Smooth muscle cell (in vitro differentiated cells): ENCODE results near the gene SLIT3. TPM values are rescaled to one million over a fixed set of nuclear protein-coding genes. Genes with fewer than 3 reads are reported as not detected.

Experiments
- DNase-seq: peaks from one replicate; lab custom pipeline; 2025; ENCODE audit not compliant: unreplicated experiment; lab: John Stamatoyannopoulos, UW
- H2AFZ ChIP-seq: fragments of 200-600 bp; sonication (generic); 2 replicates; pipeline ENCODE4 v1.6.0; 2016; ENCODE audit warnings: antibody characterized with exemption, low read depth, mild to moderate bottlenecking
- H3F3A ChIP-seq: fragments of 200-600 bp; sonication (generic); 2 replicates; pipeline ENCODE4 v1.6.0; 2017; ENCODE audit warnings: antibody characterized with exemption, low read depth
- H3K27ac ChIP-seq: fragments of 200-600 bp; sonication (generic); 2 replicates; pipeline ENCODE4 v1.5.1; 2016; ENCODE audit warnings: low read depth, mild to moderate bottlenecking
- H3K27me3 ChIP-seq: fragments of 200-600 bp; sonication (generic); 2 replicates; pipeline ENCODE4 v1.6.1; 2016; ENCODE audit warnings: low read depth, mild to moderate bottlenecking
- H3K36me3 ChIP-seq: fragments of 200-600 bp; sonication (generic); 2 replicates; pipeline ENCODE4 v1.5.1; 2016; ENCODE audit warnings: low read depth
- H3K4me1 ChIP-seq: fragments of 200-600 bp; sonication (generic); 2 replicates; pipeline ENCODE4 v1.5.1; 2016; ENCODE audit warnings: low read depth
- H3K4me2 ChIP-seq: fragments of 200-600 bp; sonication (generic); 2 replicates; pipeline ENCODE4 v1.6.0; 2016; ENCODE audit warnings: mild to moderate bottlenecking
- H3K4me3 ChIP-seq: fragments of 200-600 bp; sonication (generic); 2 replicates; pipeline ENCODE4 v1.5.1; 2016; ENCODE audit warnings: mild to moderate bottlenecking
- H3K79me2 ChIP-seq: fragments of 200-600 bp; sonication (generic); 2 replicates; pipeline ENCODE4 v1.6.0; 2016; ENCODE audit warnings: low read depth, mild to moderate bottlenecking
- H3K9ac ChIP-seq: fragments of 200-600 bp; sonication (generic); 2 replicates; pipeline ENCODE4 v1.6.0; 2016; ENCODE audit warnings: low read depth
- H3K9me3 ChIP-seq: fragments of 200-600 bp; sonication (generic); replicated peaks from 2 replicates; pipeline ENCODE4 v1.5.1; 2016; ENCODE audit warnings: low read depth
- H4K20me1 ChIP-seq: fragments of 200-600 bp; sonication (generic); 2 replicates; pipeline ENCODE4 v1.6.0; 2016; ENCODE audit warnings: low read depth
- WGBS: methylation state at CpG from one replicate; pipeline ENCODE4 v1.1.7; 2016; ENCODE audit warnings: low lambda C conversion rate; 5-methylcytosine and 5-hydroxymethylcytosine counted together
- polyA plus RNA-seq: library from polyadenylated mRNA; unstranded; fragments of >200 nt; fragmentation: Nextera tagmentation; extraction: Ambion mirVana; gene quantifications from 2 replicates; pipeline ENCODE4 v1.2.1, GENCODE V29; 2016
- total RNA-seq: library from RNA; depleted of rRNA; stranded (reverse); fragments of >200 nt; gene quantifications from 2 replicates; pipeline ENCODE4 v1.2.3, GENCODE V29; 2014
- TF ChIP-seq, protein P1 (sequence below): fragments of 200-600 bp; sonication (generic); IDR thresholded peaks from 2 replicates; pipeline ENCODE4 v1.5.1; 2017; ENCODE audit warnings: borderline replicate concordance, mild to moderate bottlenecking, antibody characterized with exemption; ENCODE audit not compliant: insufficient read depth, poor library complexity, severe bottlenecking

The SLIT3 gene
- total and polyA plus RNA-seq, 2 experiments from 2014 or later, result 25.4 to 29.5 TPM

DNA sequence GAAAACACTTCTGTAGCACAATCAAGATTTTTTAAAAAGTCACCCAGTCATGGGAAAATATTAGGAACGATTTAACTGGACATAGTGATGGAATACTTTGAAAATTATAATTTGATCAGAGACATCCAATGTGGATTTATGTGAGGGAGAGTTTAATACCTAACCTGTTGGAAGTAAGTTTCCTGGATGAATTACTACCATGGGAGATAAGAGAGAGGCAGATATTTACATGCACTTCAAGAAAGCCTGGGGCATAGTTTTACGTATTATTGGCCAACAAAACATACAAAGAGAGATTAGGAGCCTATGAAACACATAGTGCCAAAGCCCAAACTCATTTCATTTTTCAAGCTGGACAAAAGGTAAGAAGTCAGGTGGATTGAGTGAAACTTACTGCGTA lies 336.8 kb downstream of the SLIT3 start:
- no peak for DNase-seq
- Histone ChIP-seq H3K79me2 (no peaks in the 10 kb centered on the region), H3K36me3 (no peaks in the 10 kb centered on the region), H3K4me1 (no peaks in the 10 kb centered on the region), H3K27ac (no peak overlapping the region), H3K27me3 (no peaks in the 10 kb centered on the region), H4K20me1 (no peaks in the 10 kb centered on the region), H3K4me2 (no peak overlapping the region), H3K4me3 (no peak overlapping the region), H3F3A (no peaks in the 10 kb centered on the region), H3K9me3 (no peaks in the 10 kb centered on the region), H3K9ac (no peak overlapping the region), H2AFZ (no peak overlapping the region)
- WGBS, result 91% methylated on average over 3 of the region's 3 CpGs
- TF ChIP-seq, protein P1, sequence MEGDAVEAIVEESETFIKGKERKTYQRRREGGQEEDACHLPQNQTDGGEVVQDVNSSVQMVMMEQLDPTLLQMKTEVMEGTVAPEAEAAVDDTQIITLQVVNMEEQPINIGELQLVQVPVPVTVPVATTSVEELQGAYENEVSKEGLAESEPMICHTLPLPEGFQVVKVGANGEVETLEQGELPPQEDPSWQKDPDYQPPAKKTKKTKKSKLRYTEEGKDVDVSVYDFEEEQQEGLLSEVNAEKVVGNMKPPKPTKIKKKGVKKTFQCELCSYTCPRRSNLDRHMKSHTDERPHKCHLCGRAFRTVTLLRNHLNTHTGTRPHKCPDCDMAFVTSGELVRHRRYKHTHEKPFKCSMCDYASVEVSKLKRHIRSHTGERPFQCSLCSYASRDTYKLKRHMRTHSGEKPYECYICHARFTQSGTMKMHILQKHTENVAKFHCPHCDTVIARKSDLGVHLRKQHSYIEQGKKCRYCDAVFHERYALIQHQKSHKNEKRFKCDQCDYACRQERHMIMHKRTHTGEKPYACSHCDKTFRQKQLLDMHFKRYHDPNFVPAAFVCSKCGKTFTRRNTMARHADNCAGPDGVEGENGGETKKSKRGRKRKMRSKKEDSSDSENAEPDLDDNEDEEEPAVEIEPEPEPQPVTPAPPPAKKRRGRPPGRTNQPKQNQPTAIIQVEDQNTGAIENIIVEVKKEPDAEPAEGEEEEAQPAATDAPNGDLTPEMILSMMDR, result no peak

DNA sequence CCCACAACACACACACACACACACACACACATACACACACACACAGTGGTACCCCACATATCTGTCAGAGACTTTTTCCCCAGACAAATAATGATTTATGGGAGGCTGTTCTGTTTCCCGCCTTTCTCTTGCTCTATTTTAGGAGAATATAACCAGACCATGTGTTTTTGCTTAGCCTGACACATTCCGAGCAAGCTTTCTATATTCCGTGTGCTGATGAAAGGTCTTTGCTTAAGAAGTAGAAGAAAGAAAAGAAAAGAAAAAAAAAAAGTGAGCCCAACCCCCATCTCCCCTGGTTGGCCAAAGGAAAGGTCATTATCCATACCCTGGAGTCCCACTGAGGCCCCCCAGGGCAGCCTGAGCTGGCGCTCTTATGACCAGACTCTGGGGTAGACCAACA lies 338.6 kb downstream of the SLIT3 start:
- Histone ChIP-seq H3K36me3 (no peaks in the 10 kb centered on the region), H3K27ac (no peak overlapping the region), H2AFZ (no peak overlapping the region), H3K27me3 (no peaks in the 10 kb centered on the region), H4K20me1 (no peaks in the 10 kb centered on the region), H3K79me2 (no peaks in the 10 kb centered on the region), H3K4me2 (peak overlapping the region; percentile 25), H3K9me3 (no peaks in the 10 kb centered on the region), H3K4me3 (no peak overlapping the region), H3K9ac (no peak overlapping the region), H3K4me1 (no peaks in the 10 kb centered on the region), H3F3A (no peaks in the 10 kb centered on the region)
- TF ChIP-seq, protein P1, result no peak
- DNase-seq, result no peak
- WGBS, result 35% methylated on average over 4 of the region's 4 CpGs

DNA sequence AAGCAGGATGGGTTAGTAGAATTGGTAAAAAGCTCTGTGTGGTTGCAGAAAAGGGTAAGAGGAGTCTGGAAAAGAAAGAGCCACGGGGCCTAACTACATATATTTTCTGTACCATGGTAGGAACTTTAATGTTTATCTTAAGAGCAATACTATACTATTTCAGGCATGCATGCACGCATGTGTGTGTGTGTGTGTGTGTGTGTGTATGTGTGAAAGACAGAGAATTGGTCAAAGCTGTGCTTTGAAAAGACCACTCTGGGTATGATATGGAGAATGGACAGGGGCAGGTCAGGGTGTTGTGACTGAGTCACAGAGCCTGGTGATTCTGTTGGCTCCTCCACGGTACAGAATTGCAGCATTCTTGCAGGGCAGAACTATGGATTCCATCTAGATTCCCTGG lies 339.3 kb downstream of the SLIT3 start:
- H2AFZ ChIP-seq, result no peak overlapping the region
- 83% methylated on average over 3 of the region's 3 CpGs for WGBS

DNA sequence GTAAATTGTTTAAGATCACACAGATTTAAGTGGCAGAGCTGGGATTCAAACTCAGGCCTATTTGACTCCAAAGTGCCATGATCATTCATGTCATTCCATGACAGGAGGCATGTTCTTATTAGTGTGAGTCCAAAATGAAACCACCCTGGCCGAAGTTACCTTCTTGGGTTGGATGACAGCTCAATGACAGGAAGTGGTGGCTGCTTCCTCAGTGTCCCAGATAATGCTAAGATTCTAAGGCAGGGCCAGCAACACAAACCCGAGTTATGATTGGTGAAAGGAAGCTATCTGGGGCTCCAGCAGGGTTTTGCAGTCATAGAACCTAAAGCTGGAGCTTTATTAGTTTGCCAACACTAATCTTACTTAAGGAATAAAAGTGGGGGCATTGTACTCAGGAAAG lies 340.4 kb downstream of the SLIT3 start:
- Histone ChIP-seq H2AFZ (no peak overlapping the region), H3K4me2 (no peak overlapping the region), H3K27ac (no peak overlapping the region), H3K4me3 (no peak overlapping the region), H3K36me3 (no peaks in the 10 kb centered on the region), H4K20me1 (no peaks in the 10 kb centered on the region), H3K9ac (no peak overlapping the region), H3K9me3 (no peaks in the 10 kb centered on the region), H3K27me3 (no peaks in the 10 kb centered on the region), H3K79me2 (no peaks in the 10 kb centered on the region), H3K4me1 (no peaks in the 10 kb centered on the region), H3F3A (no peaks in the 10 kb centered on the region)
- 78% methylated on average over 2 of the region's 2 CpGs for WGBS
- TF ChIP-seq, protein P1, result no peak
- no peak for DNase-seq

More for the DNA sequence above, 339.3 kb downstream of the SLIT3 start:
- TF ChIP-seq, protein P1, result no peak
- Histone ChIP-seq H3K9ac (no peak overlapping the region), H3K4me3 (no peak overlapping the region), H3K4me1 (no peaks in the 10 kb centered on the region), H3K36me3 (no peaks in the 10 kb centered on the region), H3K9me3 (no peaks in the 10 kb centered on the region), H3K27me3 (no peaks in the 10 kb centered on the region), H3F3A (no peaks in the 10 kb centered on the region), H3K27ac (no peak overlapping the region), H3K4me2 (no peak overlapping the region), H4K20me1 (no peaks in the 10 kb centered on the region), H3K79me2 (no peaks in the 10 kb centered on the region)
- no peak for DNase-seq
